Stimulated activated CD8-positive, alpha-beta memory T cell treated with anti-CD3 and anti-CD28 coated beads, Interleukin-12 subunit alpha, Interleukin-12 subunit beta, amount 100 ng/mL, for 1 hour (primary cell): ENCODE data around the gene NUDT9.
"Not testable (repeated sequence)": the region's sequence is repeated elsewhere in the genome, so short reads cannot be mapped to it uniquely, and the experiment has no call there.

Source experiments
- DNase-seq: peaks from one replicate; pipeline ENCODE4 v3.0.0-alpha.2; 2020; ENCODE audit warnings: low read depth

Gene NUDT9

DNA sequence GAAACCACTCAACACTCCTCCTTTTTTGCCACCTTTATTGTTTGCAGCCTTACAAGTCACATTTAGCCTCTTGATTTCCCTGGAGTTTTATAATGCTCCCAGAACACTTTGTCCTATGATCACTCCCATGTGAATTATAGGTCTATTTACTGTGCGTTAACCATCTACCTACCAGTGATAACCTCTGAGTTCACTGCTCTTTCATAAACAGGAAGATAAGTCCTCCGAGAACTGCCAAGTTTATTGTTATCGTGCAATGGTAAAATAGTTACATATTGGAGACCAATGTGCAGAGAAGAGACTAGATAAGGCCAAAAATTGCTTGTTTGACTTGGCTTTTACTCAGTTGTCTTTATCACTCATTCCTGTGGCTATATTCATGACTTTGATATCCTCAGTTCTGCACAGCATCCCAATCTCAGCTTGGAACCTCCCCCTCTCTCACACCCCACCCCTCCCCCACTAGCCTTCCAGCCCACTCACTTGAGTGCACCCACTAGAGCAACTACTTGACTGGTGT lies 12.9 kb upstream of the NUDT9 start:
- no peak for DNase-seq

DNA sequence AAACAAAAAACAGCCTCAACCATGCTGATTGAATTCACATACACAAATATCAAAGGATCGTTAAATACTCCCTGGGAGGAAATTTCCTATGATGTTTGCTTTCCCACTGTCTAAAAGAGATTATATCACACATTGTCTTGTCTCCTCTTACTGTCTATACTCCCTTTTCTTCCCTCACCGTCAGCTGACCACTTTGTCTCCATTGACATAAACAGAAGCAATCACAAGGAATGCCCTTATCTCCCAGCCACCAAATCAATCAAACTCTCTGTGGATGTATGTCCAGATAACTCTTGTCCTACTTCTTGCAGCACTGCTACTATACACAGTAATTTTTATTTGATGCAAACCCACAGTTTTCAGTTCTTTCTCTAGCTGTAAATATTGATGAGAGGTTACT lies 12.2 kb upstream of the NUDT9 start:
- DNase-seq: no peak

DNA sequence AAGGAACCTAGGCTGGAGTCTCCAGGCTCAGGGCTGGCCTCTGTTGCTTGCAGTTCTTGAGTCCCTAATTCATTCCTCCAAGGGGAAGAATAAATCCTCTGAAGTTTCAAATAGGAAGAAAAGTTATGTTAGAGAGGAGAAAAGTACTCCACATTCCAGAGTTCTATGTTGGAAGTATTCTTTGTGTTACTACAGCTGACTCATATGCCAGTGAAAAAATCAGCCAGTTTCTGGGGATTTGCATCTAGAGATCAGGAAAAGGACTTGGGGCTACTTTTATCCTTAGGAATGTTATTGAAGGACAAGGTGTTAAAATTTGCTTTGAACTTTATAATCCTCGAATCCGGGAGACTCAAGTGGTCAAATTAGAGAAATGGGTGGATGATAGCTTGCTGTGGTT lies 11.7 kb upstream of the NUDT9 start:
- DNase-seq: no peak

DNA sequence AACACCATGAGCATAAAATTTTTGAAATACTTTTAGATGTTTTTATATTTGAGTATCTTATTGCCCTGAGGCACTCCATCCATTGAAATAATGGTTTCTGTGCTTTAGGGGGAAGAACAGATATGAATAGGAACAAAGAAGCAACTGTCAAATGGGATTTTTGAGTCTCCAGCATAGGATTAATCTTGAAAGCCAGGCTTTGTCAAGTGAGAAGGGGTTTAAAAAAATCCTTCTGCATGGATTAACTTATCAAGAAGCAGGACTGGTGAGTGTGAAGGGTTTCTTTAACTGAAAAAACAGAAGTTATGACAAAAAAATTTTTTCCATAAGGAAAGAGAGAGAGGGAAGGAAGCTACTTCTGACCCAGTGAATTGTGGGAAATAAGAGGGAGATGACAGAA lies 7.6 kb upstream of the NUDT9 start:
- no peak for DNase-seq

GRCh38 chr4:87416965-87417364 lies 5.4 kb upstream of the NUDT9 start:
- no peak for DNase-seq

GRCh38 chr4:87418410-87418809 lies 4.0 kb upstream of the NUDT9 start:
- not testable (repeated sequence) for DNase-seq

- no peak for DNase-seq
Observed at GRCh38 chr4:87419578-87420249, 2.7 kb upstream of the NUDT9 start.

- DNase-seq: no peak
Observed at GRCh38 chr4:87420276-87420830, 2.0 kb upstream of the NUDT9 start.

DNA sequence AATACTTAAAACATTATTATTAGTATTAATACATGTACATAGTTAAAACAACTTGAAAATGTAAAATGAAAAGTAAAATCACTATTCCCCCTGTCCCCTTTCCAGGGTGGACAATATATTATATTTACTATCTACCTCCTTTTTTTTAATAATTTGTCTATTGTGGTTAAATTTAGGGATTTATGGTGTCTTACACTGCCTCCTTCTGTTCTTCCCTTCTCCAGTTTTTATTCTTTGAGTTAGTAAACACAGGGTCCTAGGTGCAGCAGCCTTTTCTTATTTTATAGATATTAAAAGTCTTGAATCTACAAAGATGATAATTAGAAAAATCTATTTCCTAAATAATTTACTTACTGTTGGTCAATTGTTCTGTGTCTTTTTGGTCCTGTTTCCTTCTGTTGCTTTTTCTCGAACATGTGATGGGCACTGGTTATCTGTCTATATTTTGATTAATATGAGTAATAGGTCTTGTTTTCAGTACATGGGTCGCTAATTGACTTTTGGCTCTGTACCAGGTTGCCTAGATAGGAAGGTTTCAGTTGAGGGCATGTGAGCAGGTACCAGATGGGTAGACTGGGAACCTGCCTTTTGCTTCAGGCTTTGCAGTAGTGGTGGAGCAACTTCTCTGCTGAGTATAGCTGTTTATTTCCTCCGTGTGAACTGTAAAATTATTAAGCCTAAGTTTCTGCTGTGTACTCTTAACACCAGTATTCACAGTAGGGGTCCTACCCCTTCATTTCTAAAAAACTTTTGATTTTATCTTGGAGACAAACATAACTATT lies 1.1 kb downstream of the NUDT9 start:
- no peak for DNase-seq

DNA sequence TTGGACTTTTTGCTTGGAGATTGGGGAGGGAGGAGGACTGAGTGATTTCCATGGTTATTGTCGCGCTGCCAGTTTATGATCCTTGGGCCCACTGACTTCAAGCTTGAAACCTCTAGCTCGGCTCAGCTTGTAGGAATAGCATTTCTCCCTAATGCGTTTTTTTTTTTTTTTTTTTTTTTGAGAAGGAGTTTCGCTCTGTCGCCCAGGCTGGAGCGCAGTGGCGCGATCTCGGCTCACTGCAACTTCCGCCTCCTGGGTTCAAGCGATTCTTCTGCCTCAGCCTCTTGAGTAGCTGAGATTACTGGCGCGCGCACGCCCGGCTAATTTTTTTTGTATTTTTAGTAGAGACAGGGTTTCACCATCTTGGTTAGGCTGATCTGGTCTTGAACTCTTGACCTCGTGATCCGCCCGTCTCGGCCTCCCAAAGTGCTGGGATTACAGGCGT lies 1.7 kb downstream of the NUDT9 start:
- not testable (repeated sequence) for DNase-seq

DNA sequence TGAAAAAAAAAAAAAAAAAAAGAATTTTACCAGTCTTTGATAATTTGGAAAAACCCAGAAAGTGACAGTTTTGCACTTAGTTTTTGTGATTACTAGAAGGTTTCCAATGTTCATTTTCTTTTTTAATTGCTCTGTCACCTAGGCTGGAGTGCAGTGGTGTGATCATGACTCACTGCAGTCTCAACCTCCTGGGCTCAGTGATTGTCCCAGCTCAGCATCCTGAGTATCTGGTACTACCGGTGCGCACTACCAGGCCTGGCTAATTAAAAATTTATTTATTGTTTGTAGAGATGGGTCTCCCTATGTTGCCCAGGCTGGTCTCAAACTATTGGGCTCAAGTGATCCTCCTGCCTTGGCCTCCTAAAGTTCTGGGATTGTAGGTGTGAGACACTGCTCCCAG lies 3.3 kb downstream of the NUDT9 start:
- no peak for DNase-seq

DNA sequence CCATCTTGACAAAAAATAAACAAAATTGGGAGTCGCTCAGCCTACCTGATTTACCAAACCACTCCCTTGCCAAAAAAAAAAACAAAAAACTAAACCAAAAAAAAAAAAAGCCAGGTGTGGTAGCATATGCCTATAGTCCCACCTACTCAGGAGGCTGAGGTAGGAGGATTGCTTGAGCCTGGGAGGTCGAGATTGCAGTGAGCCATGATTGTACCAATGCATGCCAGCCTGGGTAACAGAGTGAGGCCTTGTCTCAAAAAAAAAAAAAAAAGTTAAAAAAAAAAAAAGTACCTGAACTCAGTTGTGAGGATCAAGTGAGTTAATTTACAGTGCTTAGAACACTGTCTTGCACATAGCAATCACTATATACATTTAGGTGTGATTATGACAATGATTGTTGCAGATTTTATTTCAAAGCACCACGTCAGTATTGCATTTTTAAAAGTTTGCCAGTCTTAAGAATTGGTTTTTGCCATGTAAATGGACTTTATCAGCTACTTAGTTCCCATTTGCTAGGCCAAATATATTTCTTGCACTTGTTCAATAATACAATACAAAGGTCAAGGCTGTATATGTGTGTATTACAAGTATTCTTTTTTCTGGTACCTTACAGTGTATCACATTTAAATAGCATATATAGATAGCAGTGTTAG lies 4.6 kb downstream of the NUDT9 start:
- no peak for DNase-seq

GRCh38 chr4:87427518-87427868 lies 5.1 kb downstream of the NUDT9 start:
- no peak for DNase-seq

- no peak for DNase-seq
Observed at GRCh38 chr4:87428979-87429378, 6.6 kb downstream of the NUDT9 start.

DNA sequence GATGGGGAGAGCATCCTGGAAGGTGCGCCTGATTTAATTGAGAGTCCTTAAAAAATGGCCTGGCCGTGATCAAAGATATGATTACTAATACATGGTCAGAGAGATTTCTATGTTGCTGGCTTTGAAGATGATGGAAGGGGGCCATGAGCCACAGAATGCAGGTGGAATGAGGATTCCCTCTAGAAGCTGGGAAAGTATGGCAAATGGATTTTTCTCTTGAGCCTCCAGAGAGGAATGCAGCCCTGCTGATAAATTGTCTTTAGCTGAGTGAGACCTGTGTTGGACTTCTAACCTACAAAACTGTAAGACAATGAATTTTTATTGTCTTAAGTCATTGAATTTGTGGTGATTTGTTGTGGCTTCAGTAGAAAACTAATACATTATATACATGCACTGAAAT lies 7.7 kb downstream of the NUDT9 start:
- DNase-seq: no peak

GRCh38 chr4:87433342-87433741 lies 11.0 kb downstream of the NUDT9 start:
- DNase-seq: no peak

DNA sequence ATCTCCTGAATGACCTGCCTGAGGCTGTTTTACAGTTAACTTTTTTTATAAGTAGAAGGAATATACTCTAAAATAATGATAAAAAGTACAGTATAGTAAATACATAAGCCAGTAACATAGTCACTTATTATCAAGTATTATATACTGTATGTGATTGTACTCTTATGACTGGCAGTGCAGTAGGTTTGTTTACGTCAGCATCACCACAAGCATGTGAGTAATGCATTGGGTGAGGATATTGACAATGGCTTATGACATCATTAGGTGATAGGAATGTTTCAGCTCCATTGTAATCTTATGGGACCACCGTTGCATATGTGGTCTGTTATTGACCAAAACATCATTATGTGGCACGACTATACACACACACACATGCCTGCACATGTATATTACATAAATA lies 20.5 kb downstream of the NUDT9 start:
- no peak for DNase-seq

DNA sequence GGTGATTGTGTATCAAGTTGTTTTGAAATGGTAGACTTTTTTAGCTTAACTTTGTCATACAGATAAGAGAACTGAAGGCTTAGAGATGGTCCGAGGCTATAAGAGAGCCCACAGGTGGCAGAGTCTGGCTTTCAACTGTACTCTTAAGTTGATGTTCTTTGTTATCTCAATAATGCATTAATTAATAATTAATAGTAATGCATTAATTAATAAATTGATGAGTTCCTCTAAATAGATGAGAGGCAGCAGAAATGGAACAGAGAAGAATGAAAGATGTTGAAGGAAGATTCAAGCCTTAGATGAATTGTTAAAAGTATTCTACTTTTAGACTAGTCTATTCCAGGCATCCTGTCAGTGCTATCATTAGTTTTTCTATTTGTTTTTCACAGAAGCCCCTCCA lies 22.4 kb downstream of the NUDT9 start:
- no peak for DNase-seq

GRCh38 chr4:87445964-87446363 lies 23.6 kb downstream of the NUDT9 start:
- no peak for DNase-seq

GRCh38 chr4:87446375-87446774 lies 24.0 kb downstream of the NUDT9 start:
- not testable (repeated sequence) for DNase-seq

DNA sequence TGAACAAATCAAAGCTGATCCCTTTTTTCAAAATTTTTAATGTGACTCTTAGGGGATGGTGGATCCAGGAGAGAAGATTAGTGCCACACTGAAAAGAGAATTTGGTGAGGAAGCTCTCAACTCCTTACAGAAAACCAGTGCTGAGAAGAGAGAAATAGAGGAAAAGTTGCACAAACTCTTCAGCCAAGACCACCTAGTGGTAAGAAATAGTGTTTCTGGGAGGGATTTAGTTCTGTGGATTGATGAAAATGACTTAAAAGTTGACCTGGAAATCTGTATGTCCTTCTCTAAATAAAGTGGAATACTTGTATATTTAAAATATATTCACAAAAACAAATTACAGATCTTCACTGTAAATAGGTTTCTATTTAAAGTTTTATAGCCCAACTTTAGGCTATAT lies 29.2 kb downstream of the NUDT9 start:
- DNase-seq: no peak

- DNase-seq: no peak
Observed at GRCh38 chr4:87458913-87459312, 36.5 kb downstream of the NUDT9 start.

DNA sequence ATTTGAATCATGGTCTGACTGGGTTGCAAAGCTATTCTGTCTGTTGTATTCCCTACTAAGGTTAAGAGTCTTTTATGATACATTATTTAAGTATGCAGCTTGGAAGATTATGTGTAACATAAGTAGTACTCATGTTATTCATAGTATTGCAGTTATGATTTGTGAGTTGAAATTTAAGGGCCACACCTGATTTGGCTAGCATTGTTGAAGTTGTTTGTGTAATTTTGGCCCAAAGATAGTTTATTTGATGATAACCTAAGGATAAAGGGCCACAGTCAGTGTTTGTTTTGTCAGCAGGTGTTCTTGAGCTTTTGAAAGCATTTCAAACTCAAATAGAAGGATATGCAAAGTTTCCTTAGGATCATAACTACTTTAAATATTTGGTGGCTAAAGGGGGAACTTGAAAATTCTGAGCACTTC lies 38.9 kb downstream of the NUDT9 start:
- no peak for DNase-seq
